NCI-H146 (cell line): ENCODE data around the gene ASCL5.

Experiments
- DNase-seq: peaks from one replicate; lab custom pipeline; 2025; lab: John Stamatoyannopoulos, UW

ASCL5 gene

GRCh38 chr1:201110616-201111015 is 16.4 kb downstream of the ASCL5 start:
- DNase-seq = no peak

GRCh38 chr1:201110138-201110537 is 16.8 kb downstream of the ASCL5 start:
- no peak for DNase-seq

DNA sequence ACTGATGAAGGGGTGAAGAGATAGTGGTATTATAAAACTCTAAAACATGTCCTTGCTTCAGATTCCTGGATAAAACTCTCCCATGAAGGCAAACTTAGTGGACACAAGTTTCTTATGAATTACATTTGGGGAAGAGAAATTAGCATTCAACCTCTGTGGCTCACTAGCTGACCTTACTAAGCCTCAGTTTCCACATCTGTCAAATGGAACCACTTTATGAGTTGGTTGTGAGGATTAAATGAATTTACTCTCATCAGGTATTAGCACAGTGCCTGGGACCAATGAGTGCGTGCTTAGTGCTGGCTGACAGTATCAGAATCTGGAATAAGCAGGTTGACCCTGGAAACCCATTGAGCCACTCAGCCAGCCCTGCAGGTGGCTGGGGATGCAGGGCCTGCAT is 17.3 kb downstream of the ASCL5 start:
- DNase-seq = no peak

DNA sequence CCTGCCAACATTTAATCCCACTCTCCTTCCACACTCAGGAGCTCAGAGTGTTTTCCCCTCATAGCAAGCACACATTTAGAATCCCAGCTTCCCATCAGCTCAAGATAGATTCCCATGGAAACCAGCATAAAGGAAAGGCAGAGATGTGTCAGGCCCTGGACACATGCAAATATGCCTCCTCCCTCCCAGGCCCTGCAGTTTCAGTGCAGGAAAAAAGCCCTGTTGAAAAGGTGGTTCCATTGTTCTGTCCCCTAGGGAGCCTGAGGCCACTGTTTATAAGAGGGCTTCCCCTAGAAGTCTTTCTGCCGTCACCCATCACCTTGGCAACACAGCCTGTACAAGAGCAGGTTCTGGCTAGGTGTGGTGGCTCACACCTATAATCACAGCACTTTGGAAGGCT is 18.4 kb downstream of the ASCL5 start:
- peak; percentile 99 for DNase-seq

GRCh38 chr1:201105688-201106087 is 21.3 kb downstream of the ASCL5 start:
- no peak for DNase-seq

DNA sequence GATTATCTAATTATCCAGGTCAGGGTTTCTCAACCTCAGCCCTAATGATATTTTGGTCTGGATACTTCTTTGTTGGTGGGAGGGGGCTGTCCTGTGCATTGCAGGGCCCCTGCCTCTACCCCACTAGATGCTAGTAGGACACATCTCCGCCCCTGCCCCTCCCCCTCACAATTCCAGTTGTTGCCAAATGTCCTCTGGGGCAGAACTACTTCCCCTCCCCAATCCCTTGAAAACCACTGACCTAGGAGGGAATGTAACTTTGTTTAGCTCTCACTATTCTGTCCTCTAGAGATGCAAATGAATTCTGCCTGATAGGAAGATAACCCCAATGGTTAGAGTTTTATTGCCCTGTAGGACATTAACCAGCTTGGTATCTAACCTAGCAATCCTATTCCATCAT is 22.8 kb downstream of the ASCL5 start:
- no peak for DNase-seq

GRCh38 chr1:201103666-201104065 is 23.3 kb downstream of the ASCL5 start:
- no peak for DNase-seq

GRCh38 chr1:201100169-201100930 is 26.6 kb downstream of the ASCL5 start:
- DNase-seq = no peak

GRCh38 chr1:201098992-201099677 is 27.8 kb downstream of the ASCL5 start:
- DNase-seq = no peak

GRCh38 chr1:201096977-201097856 is 29.8 kb downstream of the ASCL5 start:
- no peak for DNase-seq

DNA sequence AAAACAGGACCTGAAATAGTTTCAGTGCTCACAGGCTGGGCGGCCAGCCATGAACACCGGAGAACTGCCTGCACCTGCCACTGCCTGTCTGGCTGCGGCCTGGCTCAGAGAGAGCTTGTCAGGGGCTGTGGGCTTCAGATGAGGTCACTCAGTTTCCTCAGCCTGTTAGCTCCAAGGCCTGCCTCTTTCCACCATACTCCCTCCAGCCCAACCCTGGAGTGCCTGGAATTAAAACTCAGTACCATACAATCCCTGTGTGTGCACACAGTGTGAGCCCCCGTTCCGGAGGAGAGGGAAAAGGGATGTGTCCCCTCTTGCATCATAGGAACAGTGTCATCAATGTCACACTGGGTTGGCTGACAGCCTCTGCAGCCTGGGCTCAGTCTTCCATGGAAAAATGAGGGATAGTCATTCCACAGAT is 30.9 kb downstream of the ASCL5 start:
- no peak for DNase-seq

DNA sequence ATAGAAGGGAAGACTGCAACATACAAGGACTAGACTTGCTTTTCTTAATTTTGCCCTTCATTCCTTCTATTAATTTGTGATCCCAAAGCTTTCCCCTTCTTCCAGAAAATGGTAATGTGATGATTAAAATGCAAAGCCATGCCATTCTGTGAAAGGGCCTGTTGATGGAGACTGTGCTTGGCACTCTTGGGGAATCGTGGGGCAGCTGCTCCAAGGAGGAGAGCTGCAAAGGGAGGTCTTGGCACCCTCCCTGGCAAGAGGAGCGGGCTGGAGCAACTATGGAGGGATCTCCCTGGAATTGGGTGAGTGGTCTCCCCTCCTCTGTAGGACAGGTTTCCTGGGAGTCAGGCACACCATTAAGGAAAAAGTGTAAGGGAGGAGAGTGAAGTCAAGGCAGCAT is 31.4 kb downstream of the ASCL5 start:
- DNase-seq = no peak

- no peak for DNase-seq
Measured at GRCh38 chr1:201094832-201095231, 32.2 kb downstream of the ASCL5 start.

- no peak for DNase-seq
Measured at GRCh38 chr1:201093962-201094361, 33.0 kb downstream of the ASCL5 start.

GRCh38 chr1:201093561-201093960 is 33.4 kb downstream of the ASCL5 start:
- DNase-seq = no peak

GRCh38 chr1:201092738-201093137 is 34.2 kb downstream of the ASCL5 start:
- no peak for DNase-seq

- no peak for DNase-seq
Measured at GRCh38 chr1:201091256-201091655, 35.7 kb downstream of the ASCL5 start.

DNA sequence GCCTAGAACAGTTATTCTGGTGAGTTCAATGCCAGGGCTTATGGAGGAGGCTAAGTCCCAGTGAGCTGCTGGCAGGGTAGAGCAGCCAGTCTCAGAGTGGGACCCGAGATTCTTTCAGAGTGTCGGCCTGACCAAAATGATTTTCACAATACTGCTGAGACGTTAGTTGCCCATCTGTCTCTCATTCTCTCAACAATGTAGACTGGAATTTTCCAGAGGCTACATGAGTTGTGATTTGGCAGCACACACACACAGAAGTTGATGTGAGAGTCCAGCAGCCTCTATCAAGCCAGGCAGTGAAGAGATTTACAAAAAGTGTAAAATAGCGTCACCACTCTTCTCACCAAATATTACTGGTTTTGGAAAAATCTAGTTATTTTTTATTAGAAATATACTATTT is 36.4 kb downstream of the ASCL5 start:
- DNase-seq = no peak

- DNase-seq = no peak
Measured at GRCh38 chr1:201089596-201089995, 37.4 kb downstream of the ASCL5 start.

DNA sequence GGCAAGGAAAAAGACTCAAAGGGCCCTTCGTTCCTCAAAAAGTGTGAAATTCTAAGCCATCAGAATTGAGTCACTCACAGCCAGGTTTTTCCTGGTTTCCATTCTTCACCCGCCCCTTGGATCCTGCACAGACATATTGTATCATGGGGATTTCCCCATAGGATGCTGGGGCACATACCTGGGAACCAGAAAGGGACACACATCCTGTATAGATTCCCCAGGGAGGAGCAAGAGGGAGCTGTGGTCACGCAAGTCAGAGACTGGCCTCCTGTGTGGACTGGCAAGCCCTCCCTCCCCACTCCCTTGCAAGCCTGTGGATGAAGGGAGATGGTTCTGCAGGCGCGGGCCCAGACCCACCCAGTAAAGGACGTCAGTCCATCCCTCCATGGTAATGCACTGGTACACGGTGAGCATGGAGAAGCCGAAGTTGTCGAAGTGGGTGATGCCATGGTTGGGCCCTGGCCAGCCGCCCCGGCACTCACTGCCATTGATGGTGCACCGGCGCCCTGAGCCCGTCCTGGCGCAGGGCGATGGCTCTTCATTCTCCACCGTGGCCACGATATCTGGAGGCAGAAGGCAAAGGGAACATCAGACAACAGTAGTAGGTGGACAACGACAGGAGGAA is 38.0 kb downstream of the ASCL5 start:
- DNase-seq = no peak

- no peak for DNase-seq
Measured at GRCh38 chr1:201088395-201088794, 38.6 kb downstream of the ASCL5 start.
